ENCODE results near the gene SH2B2.

Gene SH2B2

GRCh38 chr7:102286237-102287110 is at the start of gene SH2B2:
TSS of gene SH2B2 (plus strand) at chr7:102286868. CDS start at chr7:102300551, 13,683 bp downstream.
- peak; percentile 32 for DNase-seq

GRCh38 chr7:102239206-102239820 is 47.4 kb upstream of the SH2B2 start:
- DNase-seq = no peak

DNA sequence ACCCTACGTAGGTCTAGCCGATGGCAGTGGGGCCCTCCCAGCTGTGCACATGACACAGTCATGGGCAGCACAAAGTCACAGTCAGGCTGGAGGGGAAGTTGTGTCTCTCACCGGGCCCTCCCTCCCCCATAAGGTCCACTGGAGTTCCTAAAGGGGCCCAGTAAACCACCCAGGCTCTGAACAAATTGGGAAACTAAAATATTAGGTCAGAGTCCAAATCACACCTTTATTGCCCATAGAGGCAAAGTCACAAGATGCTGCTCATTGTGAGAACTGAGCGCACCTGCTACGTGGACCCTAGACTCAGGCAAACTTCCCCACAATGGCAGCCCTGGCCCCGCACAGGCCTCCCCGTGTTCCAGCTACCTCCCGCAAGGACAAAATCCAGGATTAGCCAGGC is 45.2 kb upstream of the SH2B2 start:
- DNase-seq = no peak

GRCh38 chr7:102244601-102245000 is 42.1 kb upstream of the SH2B2 start:
- DNase-seq = no peak

- DNase-seq = no peak
These were observed 38.6 kb upstream of the SH2B2 start for GRCh38 chr7:102248081-102248455.

- DNase-seq = no peak
These were observed 37.9 kb upstream of the SH2B2 start for GRCh38 chr7:102248456-102249395.

DNA sequence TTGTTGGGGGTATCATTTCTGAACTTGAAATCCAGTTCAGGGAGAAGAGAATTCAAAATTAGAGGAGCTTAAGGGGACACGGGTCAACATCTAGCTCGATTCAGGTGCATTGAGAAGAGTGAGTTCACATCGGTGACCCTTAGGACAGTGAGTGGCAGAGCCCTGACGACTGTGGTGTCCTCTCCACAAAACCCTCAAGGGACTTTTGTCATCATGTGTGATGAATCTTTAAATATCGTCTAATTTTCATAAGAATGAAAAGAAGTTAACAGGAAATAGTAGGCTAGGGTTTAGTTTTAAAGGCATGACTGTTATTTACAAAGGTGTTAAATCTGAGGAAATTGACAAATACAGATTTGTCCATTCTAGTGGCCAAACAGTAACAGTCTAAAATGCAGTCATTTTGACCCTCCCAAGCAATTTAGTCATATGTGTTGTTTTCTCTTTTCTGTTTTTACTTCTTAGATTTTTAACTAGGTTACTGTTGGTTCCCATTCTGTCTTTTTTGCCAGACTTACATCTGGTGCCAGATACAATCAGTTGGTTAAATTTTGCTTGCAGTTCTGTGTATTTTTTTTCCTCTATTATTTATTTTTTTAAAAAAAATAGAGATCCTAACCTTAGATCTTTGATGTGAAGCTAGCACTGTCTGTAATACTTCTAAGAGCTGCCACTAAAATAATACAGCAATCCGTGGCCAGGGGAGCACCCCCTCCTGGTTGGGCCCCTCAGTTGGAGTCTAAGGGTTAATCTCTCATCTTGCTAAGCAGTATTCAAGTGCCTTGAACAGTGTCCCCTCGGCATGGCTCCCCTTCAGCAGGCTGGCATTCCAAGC is 34.9 kb upstream of the SH2B2 start:
- no peak for DNase-seq

GRCh38 chr7:102252366-102252982 is 34.2 kb upstream of the SH2B2 start:
- DNase-seq = no peak

- DNase-seq = no peak
These were observed 33.3 kb upstream of the SH2B2 start for GRCh38 chr7:102253066-102253972.

GRCh38 chr7:102253973-102254370 is 32.7 kb upstream of the SH2B2 start:
- DNase-seq = no peak

DNA sequence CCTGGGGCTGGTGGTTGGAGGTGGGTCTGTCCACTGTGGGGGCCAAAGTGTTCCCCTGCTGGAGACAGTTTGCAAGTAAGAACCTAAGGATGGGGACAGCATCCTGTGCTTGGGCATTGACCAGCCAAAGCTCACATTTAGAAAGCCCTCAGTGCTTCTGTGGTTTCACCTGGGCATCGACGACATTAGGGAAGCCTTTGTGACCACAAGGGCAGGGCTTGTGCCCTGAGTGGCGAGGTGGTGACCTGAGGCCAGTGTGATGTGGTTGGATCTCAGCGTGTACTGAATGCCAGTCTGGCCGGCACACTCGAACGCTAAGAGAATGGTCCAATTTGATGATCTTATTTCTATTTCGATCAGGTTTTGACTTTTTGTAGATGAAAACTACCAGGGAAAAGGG is 32.1 kb upstream of the SH2B2 start:
- no peak for DNase-seq

DNA sequence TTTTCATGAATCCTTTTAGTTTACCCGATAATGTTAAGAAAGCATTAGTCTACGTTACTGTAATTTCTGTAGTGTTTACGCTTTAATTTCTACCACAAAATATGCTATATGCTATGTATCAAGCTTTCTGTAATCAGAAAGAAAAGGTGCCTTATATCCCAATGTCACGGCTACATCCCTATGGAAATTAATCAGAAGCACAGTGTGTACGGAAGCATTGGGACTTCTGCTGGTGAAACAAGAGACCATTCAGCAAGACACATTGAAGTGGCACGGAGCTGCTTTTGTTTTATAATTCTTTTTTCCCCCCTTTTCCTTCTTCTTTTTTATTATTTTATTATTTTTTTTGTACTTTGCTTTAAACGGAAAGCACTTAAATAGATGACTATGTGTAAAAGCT is 31.2 kb upstream of the SH2B2 start:
- DNase-seq = no peak

DNA sequence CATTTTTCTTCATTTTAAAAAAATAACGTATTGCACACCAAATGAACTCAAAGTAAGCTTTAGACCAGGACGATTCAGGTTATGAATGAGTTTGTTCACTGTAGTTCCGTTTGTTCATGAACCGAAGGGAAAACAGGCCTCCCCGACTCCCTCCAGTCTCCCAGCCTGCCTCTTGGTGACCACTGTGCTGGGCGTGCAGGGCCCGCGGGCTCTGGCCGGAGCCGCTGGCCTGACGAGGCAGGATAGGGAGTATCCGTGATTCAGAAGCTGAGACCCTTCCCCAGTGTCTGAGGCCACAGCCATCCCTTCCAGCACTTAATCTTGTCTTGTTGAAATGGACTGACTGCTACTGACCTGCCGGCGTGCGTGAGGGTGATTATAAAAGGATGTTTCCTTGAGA is 30.8 kb upstream of the SH2B2 start:
- no peak for DNase-seq

DNA sequence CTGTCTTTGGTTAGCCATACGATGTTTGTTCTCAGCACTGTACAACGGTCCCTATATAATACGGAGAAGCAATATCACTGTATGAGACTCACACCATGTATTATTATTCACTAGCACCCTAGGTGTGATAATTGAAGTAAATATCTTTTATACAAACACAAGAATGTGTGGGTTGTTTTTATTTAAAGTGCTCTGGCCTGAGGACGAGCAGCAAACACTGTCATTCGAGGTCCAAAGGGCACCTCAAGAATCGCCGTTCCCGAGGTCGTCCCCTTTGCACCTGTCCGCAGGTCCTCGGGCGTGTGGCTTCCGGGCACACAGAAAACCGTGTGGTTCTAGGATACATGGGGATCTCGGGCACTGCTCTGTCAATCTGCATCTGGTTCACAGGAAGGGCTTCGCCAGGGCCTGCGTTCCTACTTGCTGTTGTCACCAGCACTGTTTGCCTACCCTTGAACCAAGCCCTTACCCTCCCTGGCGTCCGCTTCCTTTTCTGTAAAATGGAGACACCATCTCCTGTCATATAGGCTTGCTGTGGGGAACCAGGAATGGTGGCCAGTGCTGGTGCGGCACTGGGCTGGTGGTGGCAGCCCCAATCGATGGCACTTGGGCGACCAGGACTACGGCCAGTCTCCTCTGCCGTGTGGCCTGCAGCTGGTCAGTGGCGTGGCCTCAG is 28.5 kb upstream of the SH2B2 start:
- no peak for DNase-seq

- no peak for DNase-seq
These were observed 27.9 kb upstream of the SH2B2 start for GRCh38 chr7:102258749-102259107.

DNA sequence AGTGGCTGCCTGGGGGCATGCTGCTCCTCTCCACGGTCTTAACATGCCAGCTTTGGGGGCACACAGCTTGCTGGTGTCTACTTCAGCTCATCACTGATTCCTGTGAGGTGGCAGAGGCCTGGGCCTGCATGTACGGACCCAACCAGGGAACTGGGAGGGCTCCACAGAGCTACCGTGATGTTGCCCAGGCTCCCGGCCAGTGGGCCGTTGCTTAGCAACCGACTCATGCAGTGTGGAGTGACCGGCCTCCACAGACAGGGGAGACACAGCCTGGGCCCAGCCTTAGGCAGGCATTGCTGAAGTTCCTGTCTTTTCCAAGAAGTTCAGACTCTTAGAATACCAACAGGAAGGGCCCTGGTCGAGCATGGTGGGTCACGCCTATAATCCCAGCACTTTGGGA is 25.8 kb upstream of the SH2B2 start:
- DNase-seq = no peak

DNA sequence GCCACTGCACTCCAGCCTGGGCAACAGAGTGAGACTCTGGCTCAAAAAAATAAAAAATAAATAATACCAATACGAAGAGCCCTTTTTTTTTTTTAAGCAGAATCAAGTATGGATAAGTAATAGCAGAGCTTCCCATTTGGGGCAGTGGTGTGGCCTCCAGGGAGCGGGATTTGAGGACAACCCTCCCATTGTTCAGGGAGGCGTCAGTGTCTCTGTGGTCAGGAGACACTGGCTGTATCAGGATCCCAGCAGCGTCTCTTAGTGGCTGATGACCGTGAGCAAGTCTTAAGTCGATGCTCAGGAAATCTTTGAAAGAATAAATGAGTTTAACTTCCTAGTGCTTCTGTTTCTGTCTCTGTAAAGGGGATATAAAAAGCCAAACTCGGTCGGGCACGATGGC is 25.2 kb upstream of the SH2B2 start:
- no peak for DNase-seq

DNA sequence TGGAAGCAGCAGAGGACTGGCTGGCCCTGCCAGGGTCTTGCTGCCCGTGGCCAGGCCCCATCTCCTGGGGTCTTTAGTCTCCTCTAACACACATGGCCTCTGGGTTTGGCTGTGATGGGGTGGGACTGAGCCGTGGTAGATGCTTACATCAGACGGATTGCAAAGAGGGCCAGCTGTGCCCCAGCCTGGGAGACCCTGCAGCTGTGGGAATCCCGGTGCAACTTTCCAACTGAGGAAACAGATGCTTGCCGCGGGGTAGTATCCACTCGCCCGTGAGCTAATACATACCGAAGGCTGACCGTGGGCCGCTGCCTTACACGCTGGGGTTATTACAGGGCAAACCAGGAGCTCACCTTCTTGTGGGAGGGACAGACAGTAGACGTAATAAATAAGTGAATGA is 24.1 kb upstream of the SH2B2 start:
- no peak for DNase-seq

DNA sequence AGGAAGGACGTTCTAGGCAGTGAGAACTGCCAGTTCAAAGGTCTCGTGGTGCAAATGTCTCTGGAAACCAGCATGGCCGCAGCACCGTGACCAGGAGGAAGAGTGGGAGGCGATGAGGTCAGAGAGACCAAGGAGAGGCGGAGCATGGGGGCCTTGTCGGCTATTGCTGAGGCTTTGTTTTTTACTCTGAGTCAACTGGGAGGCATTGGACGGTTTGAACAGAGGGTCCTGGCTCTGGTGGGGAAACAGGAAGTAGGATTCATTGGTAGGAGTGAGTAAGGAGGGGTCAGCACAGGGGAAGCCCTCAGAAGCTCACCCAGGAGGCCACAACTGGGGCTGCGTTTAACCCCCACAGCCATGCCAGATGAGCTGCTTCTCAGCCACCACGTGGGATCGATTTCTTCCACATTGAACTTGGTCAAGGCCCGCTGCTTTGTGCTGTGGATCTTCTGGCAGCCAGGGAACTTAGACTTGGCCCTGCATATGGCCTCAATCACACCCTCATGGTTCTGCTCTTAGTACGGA is 22.2 kb upstream of the SH2B2 start:
- no peak for DNase-seq

- no peak for DNase-seq
These were observed 20.1 kb upstream of the SH2B2 start for GRCh38 chr7:102266541-102266940.
